Kidney (tissue), 14 donors: ENCODE measurements around the gene GARIN3. TPM values are rescaled to one million over a fixed set of nuclear protein-coding genes. Genes with fewer than 3 reads are reported as not detected.

Source experiments
- DNase-seq, 5 donors: peaks; one replicate each; pipeline ENCODE4 v3.0.0-alpha.2; 2013 to 2020
- FAIRE-seq: peaks from 2 replicates; lab custom pipeline; 2012; peaks lifted over from hg19 to GRCh38; lab: Jason Lieb, UNC
- H3K27ac ChIP-seq, 2 donors: one replicate each; pipeline ENCODE4 v1.7.0; 2013; ENCODE audit warnings: low read depth in 2 of 2, low read length in 2 of 2, inconsistent platforms in 1 of 2
- H3K27me3 ChIP-seq: one replicate; pipeline ENCODE4 v1.7.1; 2013; ENCODE audit warnings: low read length, inconsistent platforms; ENCODE audit not compliant: control insufficient read depth, insufficient read depth
- H3K36me3 ChIP-seq, 3 donors: one replicate each; pipeline versions ENCODE4 v1.7.0 to v1.7.1; 2013; ENCODE audit warnings: low read length in 3 of 3, control low read depth in 1 of 3, inconsistent platforms in 1 of 3; ENCODE audit not compliant: insufficient read depth in 3 of 3, control insufficient read depth in 2 of 3
- H3K4me1 ChIP-seq, 3 donors: one replicate each; pipeline versions ENCODE4 v1.7.0 to v1.7.1; 2013; ENCODE audit warnings: low read length in 3 of 3, inconsistent platforms in 1 of 3, low read depth in 1 of 3; ENCODE audit not compliant: control insufficient read depth in 2 of 3, insufficient read depth in 2 of 3
- H3K4me3 ChIP-seq, 3 donors: one replicate each; pipeline versions ENCODE4 v1.7.0 to v1.8.1; 2013; ENCODE audit warnings: low read length in 3 of 3, control low read depth in 1 of 3, inconsistent platforms in 1 of 3
- H3K9ac ChIP-seq, 3 donors: one replicate each; pipeline versions ENCODE4 v1.7.0 to v1.7.1; 2013; ENCODE audit warnings: low read length in 3 of 3, control low read depth in 1 of 3, inconsistent platforms in 1 of 3
- H3K9me3 ChIP-seq, 3 donors: one replicate each; pipeline versions ENCODE4 v1.7.0 to v1.7.1; 2013; ENCODE audit warnings: low read length in 3 of 3, control low read depth in 1 of 3, inconsistent platforms in 1 of 3; ENCODE audit not compliant: control insufficient read depth in 2 of 3, insufficient read depth in 1 of 3
- CTCF ChIP-seq: IDR thresholded peaks from 3 replicates; pipeline ENCODE4 v1.5.1; 2012; ENCODE audit warnings: mild to moderate bottlenecking, moderate library complexity, borderline replicate concordance; ENCODE audit not compliant: insufficient read depth; ENCODE audit errors: extremely low read depth
- intact Hi-C: fragments of 100-400 bp; cut with DNase I; formaldehyde crosslinking; loops from one replicate; pipeline ENCODE4 v1.11.1; 2022
- polyA plus RNA-seq: library from polyadenylated mRNA; stranded (reverse); fragments of 350-450 nt; fragmentation: Illumina TruSeq; extraction: RNeasy Lipid Tissue Mini Kit (QIAGEN cat#74804); gene quantifications from one replicate; pipeline ENCODE4 v1.2.3, GENCODE V29; 2014; ENCODE audit warnings: low read depth, low replicate concordance; ENCODE audit not compliant: insufficient read depth
- total RNA-seq: library from RNA; stranded (reverse); fragmentation: NEBNext Ultra II Directional; extraction: Animal tissue kit (Norgen Biotek cat#: 25700); gene quantifications from one replicate; pipeline ENCODE4 v1.2.1, GENCODE V29; 2021
- donor health status: control.
- donor health status: control.
- donor health status: control.
- donor health status: control.
- donor health status: control.
- donor health status: DM: yes; HTN: yes; CAD: no.
- donor health status: Normal renal cell carcinoma (clear cell type).

GARIN3 gene
- total and polyA plus RNA-seq, 2 donors from 2014 or later = not detected

DNA sequence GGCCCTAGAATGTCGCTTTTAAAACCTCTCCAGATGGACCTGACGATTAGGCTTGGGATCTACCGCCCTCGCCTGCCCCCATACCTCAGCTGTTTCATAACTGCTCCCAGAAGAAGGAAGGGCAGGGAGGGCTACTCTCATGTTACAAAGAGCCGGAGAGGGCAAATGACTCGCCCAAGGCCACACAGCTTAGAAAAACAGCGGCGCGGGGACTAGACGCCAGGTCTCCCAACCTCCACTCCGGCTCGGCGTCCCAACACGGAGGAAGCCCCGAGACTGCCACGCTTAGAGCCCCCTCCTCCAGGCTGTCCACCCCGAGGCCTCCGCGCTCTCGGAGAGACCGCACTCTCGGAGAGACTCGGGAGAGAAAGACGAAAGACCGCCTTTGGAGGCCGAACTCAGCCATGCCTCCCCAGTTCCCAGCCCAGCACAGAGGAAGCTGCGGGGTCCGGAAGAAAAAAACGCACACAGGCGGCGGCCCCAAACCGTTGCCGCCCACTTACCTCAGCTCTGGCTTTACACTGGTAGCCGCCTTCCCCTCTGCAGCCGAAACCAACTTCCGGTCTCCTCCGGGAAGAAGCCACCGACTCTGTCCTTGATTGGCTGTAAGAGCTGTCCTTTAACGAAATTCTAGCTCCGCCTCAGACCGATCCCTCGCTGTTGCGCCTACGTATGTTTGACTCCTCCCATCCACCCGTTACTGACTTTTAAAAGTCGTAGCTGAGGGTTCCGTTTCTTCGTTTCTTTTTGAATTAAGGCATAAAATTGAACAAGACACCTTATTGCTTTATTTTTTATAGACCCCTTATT, 23.5 kb downstream of the GARIN3 start, which contains the start of gene MED7:
MED7 (minus strand) TSS at position 549 of the 810 bp plus-strand sequence. CDS start 3,434 bp downstream, outside the sequence.
- Histone ChIP-seq H3K27ac (peak within 1 kb of the TSS; percentile 68 to 91), H3K9me3 (no peaks in the 10 kb centered on the region), H3K27me3 (no peaks in the 10 kb centered on the region), H3K36me3 (peaks cover 1 to 5% (median 4%) of the 10 kb centered on the region in 3 donors), H3K4me3 (peak within 1 kb of the TSS; percentile 96 to 97 (median 96)), H3K4me1 (peaks cover 0 to 10% (median 6%) of the 10 kb centered on the region in 3 donors), H3K9ac (peak within 1 kb of the TSS; percentile 95 to 99 (median 96))
- DNase-seq (peak; percentile 97 to 100 (median 97)), FAIRE-seq (peak; percentile 98)
- peak; percentile 1 for TF ChIP-seq CTCF
- intact Hi-C loops = no loop called here

DNA sequence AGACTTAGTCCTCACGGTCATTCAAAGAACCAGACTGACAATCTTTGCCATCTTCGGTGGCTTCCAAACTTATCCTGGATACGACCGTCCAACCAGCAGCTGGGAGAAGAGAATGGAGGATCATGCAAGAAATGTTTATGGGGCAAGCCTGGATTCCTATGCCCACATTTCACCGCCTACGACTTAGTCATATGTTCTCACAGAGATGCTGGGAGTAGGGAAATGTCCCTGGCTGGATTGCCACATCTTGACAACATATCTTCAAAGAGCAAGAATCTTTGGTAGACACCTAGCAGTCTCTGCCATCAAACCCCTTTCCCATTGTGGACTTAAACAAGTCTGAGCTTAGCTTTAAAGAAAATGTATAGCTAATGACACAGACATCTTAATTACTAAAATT, 28.4 kb downstream of the GARIN3 start:
- no peak for FAIRE-seq
- no peak for DNase-seq
- no peak for TF ChIP-seq CTCF
- intact Hi-C loops = no loop called here
- H3K9me3 ChIP-seq = no peaks in the 10 kb centered on the region
- H3K4me1 ChIP-seq = peaks cover 0 to 6% (median 4%) of the 10 kb centered on the region in 3 donors
- no peak overlapping the region for H3K4me3 ChIP-seq
- H3K27me3 ChIP-seq = no peaks in the 10 kb centered on the region
- H3K27ac ChIP-seq = no peak overlapping the region
- H3K9ac ChIP-seq = no peak overlapping the region
- H3K36me3 ChIP-seq = peaks cover 3 to 6% (median 6%) of the 10 kb centered on the region in 3 donors

DNA sequence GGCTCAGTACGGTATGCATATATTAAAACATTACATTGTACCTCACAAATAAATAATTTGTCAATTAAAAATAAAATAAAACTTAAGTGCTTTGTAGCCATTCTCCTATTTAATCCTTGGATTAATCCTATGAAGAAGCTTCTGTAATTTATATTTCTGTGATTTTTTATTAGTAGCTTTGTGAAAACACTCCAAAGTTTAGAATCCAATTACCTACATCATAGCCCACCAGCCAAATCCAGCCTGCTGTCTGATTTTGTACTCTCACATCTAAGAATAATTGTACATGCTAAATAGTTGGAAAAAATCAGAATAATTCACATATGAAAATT, 33.8 kb downstream of the GARIN3 start:
- no peak for TF ChIP-seq CTCF
- no peaks in the 10 kb centered on the region for H3K9me3 ChIP-seq
- no peak overlapping the region for H3K9ac ChIP-seq
- intact Hi-C loops = no loop called here
- H3K4me1 ChIP-seq = peaks cover 0 to 3% (median 0%) of the 10 kb centered on the region in 3 donors
- no peak overlapping the region for H3K4me3 ChIP-seq
- FAIRE-seq = no peak
- H3K27ac ChIP-seq = no peak overlapping the region
- DNase-seq = no peak
- H3K36me3 ChIP-seq = no peaks in the 10 kb centered on the region
- no peaks in the 10 kb centered on the region for H3K27me3 ChIP-seq
